HEK293 (cell line): ENCODE results near the gene METAP1D.

ENCODE experiments used
- CTCF ChIA-PET: fragments of 350-600 bp; formaldehyde crosslinking; extraction: SDS; loops from one replicate; lab custom pipeline; 2021; ENCODE audit warnings: antibody characterized with exemption; lab: Yijun Ruan, JAX
- POLR2A ChIA-PET: fragments of 300-600 bp; formaldehyde crosslinking; extraction: SDS; loops from one replicate; lab custom pipeline; 2020; ENCODE audit warnings: antibody characterized with exemption, inconsistent platforms; lab: Yijun Ruan, JAX
- H3K27ac ChIP-seq: fragments of 200-500 bp; sonication (Bioruptor generic); 2 replicates; pipeline ENCODE4 v1.5.1; 2014; ENCODE audit warnings: low read depth, low read length, control low read depth, inconsistent platforms; ENCODE audit errors: extremely low read depth
- H3K36me3 ChIP-seq, 2 experiments: fragments of 200-500 bp in 1 of 2; sonication (Bioruptor generic) in 1 of 2; 1 replicate in 1 of 2; 2 replicates in 1 of 2; pipeline ENCODE4 v1.5.1; 2014 to 2017; ENCODE audit warnings: inconsistent platforms in 2 of 2, low read length in 2 of 2; ENCODE audit not compliant: control insufficient read depth in 2 of 2, insufficient read depth in 1 of 2
- H3K4me1 ChIP-seq: fragments of 200-500 bp; sonication (Bioruptor generic); 2 replicates; pipeline ENCODE4 v1.5.1; 2014; ENCODE audit warnings: mild to moderate bottlenecking, low read length, inconsistent platforms; ENCODE audit not compliant: control insufficient read depth, insufficient read depth
- H3K4me3 ChIP-seq: 2 replicates; pipeline ENCODE4 v1.5.1; 2011; ENCODE audit warnings: low read depth, mild to moderate bottlenecking, control low read depth, low read length, moderate library complexity
- H3K9me3 ChIP-seq: fragments of 200-500 bp; sonication (Bioruptor generic); 2 replicates; pipeline ENCODE4 v1.5.1; 2014; ENCODE audit warnings: low read depth, low read length, inconsistent platforms; ENCODE audit not compliant: control insufficient read depth, insufficient read depth
- BCL11A ChIP-seq: fragments of 450-650 bp; formaldehyde crosslinking; IDR thresholded peaks from 2 replicates; pipeline ENCODE4 v1.5.1; 2016; ENCODE audit warnings: low read depth, missing biosample characterization, missing genetic modification characterization
- GLI4 ChIP-seq: fragments of 450-650 bp; formaldehyde crosslinking; IDR thresholded peaks from 2 replicates; pipeline ENCODE4 v1.5.1; 2016; ENCODE audit warnings: missing biosample characterization, missing genetic modification characterization
- KLF8 ChIP-seq: fragments of 450-650 bp; formaldehyde crosslinking; IDR thresholded peaks from 2 replicates; pipeline ENCODE4 v1.5.1; 2016; ENCODE audit warnings: missing biosample characterization, missing genetic modification characterization
- KLF9 ChIP-seq: fragments of 450-650 bp; formaldehyde crosslinking; IDR thresholded peaks from 2 replicates; pipeline ENCODE4 v1.5.1; 2016; ENCODE audit warnings: missing biosample characterization, missing genetic modification characterization, low read depth
- MZF1 ChIP-seq: fragments of 450-650 bp; formaldehyde crosslinking; IDR thresholded peaks from 2 replicates; pipeline ENCODE4 v1.5.1; 2017; ENCODE audit warnings: missing biosample characterization, missing genetic modification characterization, borderline replicate concordance
- ZBTB20 ChIP-seq: fragments of 450-650 bp; formaldehyde crosslinking; IDR thresholded peaks from 2 replicates; pipeline ENCODE4 v1.5.1; 2016; ENCODE audit warnings: missing biosample characterization, missing genetic modification characterization
- ZBTB21 ChIP-seq: fragments of 450-650 bp; formaldehyde crosslinking; IDR thresholded peaks from 2 replicates; pipeline ENCODE4 v1.5.1; 2017; ENCODE audit warnings: missing biosample characterization, missing genetic modification characterization
- ZBTB8A ChIP-seq: fragments of 450-650 bp; formaldehyde crosslinking; IDR thresholded peaks from 2 replicates; pipeline ENCODE4 v1.5.1; 2016; ENCODE audit warnings: missing biosample characterization, missing genetic modification characterization
- ZNF10 ChIP-seq: fragments of 450-650 bp; formaldehyde crosslinking; IDR thresholded peaks from 2 replicates; pipeline ENCODE4 v1.5.1; 2017; ENCODE audit warnings: missing biosample characterization, missing genetic modification characterization
- ZNF133 ChIP-seq: fragments of 450-650 bp; formaldehyde crosslinking; IDR thresholded peaks from 2 replicates; pipeline ENCODE4 v1.5.1; 2016; ENCODE audit warnings: missing biosample characterization, missing genetic modification characterization
- ZNF302 ChIP-seq: fragments of 450-650 bp; formaldehyde crosslinking; IDR thresholded peaks from 2 replicates; pipeline ENCODE4 v1.5.1; 2016; ENCODE audit warnings: missing biosample characterization, missing genetic modification characterization, low read depth
- ZNF423 ChIP-seq: fragments of 450-650 bp; formaldehyde crosslinking; IDR thresholded peaks from 2 replicates; pipeline ENCODE4 v1.5.1; 2016; ENCODE audit warnings: missing biosample characterization, missing genetic modification characterization
- ZNF473 ChIP-seq: fragments of 450-650 bp; formaldehyde crosslinking; IDR thresholded peaks from 2 replicates; pipeline ENCODE4 v1.5.1; 2017; ENCODE audit warnings: missing biosample characterization, missing genetic modification characterization
- ZNF514 ChIP-seq: fragments of 450-650 bp; formaldehyde crosslinking; IDR thresholded peaks from 2 replicates; pipeline ENCODE4 v1.5.1; 2016; ENCODE audit warnings: missing biosample characterization, missing genetic modification characterization
- ZNF544 ChIP-seq: fragments of 450-650 bp; formaldehyde crosslinking; IDR thresholded peaks from 2 replicates; pipeline ENCODE4 v1.5.0; 2017; ENCODE audit warnings: missing biosample characterization, missing genetic modification characterization
- ZNF548 ChIP-seq: fragments of 450-650 bp; formaldehyde crosslinking; IDR thresholded peaks from 2 replicates; pipeline ENCODE4 v1.5.1; 2016; ENCODE audit warnings: missing biosample characterization, missing genetic modification characterization
- ZNF555 ChIP-seq: fragments of 450-650 bp; formaldehyde crosslinking; conservative IDR thresholded peaks from 2 replicates; pipeline ENCODE4 v1.5.1; 2017; ENCODE audit warnings: missing biosample characterization, mild to moderate bottlenecking, missing genetic modification characterization, inconsistent platforms
- ZNF561 ChIP-seq: fragments of 450-650 bp; IDR thresholded peaks from 2 replicates; pipeline ENCODE4 v1.5.1; 2018; ENCODE audit warnings: missing biosample characterization, missing genetic modification characterization, borderline replicate concordance
- ZNF600 ChIP-seq: fragments of 450-650 bp; formaldehyde crosslinking; IDR thresholded peaks from 2 replicates; pipeline ENCODE4 v1.5.1; 2016; ENCODE audit warnings: missing biosample characterization, missing genetic modification characterization
- ZNF670 ChIP-seq: fragments of 450-650 bp; formaldehyde crosslinking; IDR thresholded peaks from 2 replicates; pipeline ENCODE4 v1.5.1; 2016; ENCODE audit warnings: missing biosample characterization, missing genetic modification characterization, low read depth
- ZNF843 ChIP-seq: fragments of 450-650 bp; formaldehyde crosslinking; IDR thresholded peaks from 2 replicates; pipeline ENCODE4 v1.5.1; 2016; ENCODE audit warnings: missing biosample characterization, missing genetic modification characterization
- TF ChIP-seq, protein P1 (sequence below): fragments of 450-650 bp; formaldehyde crosslinking; IDR thresholded peaks from 2 replicates; pipeline ENCODE4 v1.5.1; 2016; ENCODE audit warnings: missing biosample characterization, missing genetic modification characterization
- TF ChIP-seq, protein P2 (sequence below): fragments of 450-650 bp; formaldehyde crosslinking; IDR thresholded peaks from 2 replicates; pipeline ENCODE4 v1.5.1; 2016; ENCODE audit warnings: missing biosample characterization, missing genetic modification characterization
- TF ChIP-seq, protein P3 (sequence below): fragments of 450-650 bp; formaldehyde crosslinking; IDR thresholded peaks from 2 replicates; pipeline ENCODE4 v1.5.1; 2016; ENCODE audit warnings: missing biosample characterization, missing genetic modification characterization, low read depth
- TF ChIP-seq, protein P4 (sequence below): fragments of 450-650 bp; formaldehyde crosslinking; optimal IDR thresholded peaks from 2 replicates; pipeline ENCODE3; 2016; ENCODE audit warnings: missing biosample characterization, mild to moderate bottlenecking, missing genetic modification characterization
- TF ChIP-seq, protein P5 (sequence below): fragments of 450-650 bp; formaldehyde crosslinking; IDR thresholded peaks from 2 replicates; pipeline ENCODE4 v1.5.1; 2016; ENCODE audit warnings: missing biosample characterization, missing genetic modification characterization
- TF ChIP-seq, protein P6 (sequence below): fragments of 450-650 bp; formaldehyde crosslinking; IDR thresholded peaks from 2 replicates; pipeline ENCODE4 v1.5.1; 2016; ENCODE audit warnings: missing biosample characterization, missing genetic modification characterization
- TF ChIP-seq, protein P7 (sequence below): fragments of 450-650 bp; formaldehyde crosslinking; IDR thresholded peaks from 2 replicates; pipeline ENCODE4 v1.5.1; 2016; ENCODE audit warnings: missing biosample characterization, missing genetic modification characterization

The METAP1D gene

DNA sequence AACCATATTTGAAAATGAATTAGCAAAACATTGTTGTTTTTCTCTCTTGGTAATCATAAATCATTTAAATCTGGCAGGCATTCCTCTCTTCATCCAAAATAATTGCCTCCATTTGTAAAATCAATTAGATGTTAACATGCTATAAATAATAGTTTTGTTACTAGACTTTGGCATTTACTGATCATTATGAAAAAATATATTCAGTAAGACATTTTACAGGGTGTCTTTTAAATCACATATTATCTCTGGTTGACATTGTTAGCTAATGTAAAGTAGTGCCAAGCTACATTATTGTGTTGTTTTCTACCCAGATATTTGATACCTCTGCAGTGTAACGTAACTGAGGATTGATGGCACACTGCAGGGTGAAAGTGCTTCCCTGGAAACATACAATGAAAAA lies 53.7 kb downstream of the METAP1D start:
- H3K4me3 ChIP-seq: no peak overlapping the region
- H3K27ac ChIP-seq: no peak overlapping the region
- no peaks in the 10 kb centered on the region for H3K36me3 ChIP-seq
- H3K9me3 ChIP-seq: no peaks in the 10 kb centered on the region
- H3K4me1 ChIP-seq: peaks cover 14% of the 10 kb centered on the region
- ChIA-PET POLR2A (interaction anchor here (1.9 to 2.4 kb wide), 2 partner anchors 31 to 43 kb away, joined by 16 read pairs; partner anchors contain the start of gene DLX1), CTCF (interaction anchor here (0.7 to 1.9 kb wide), 2 partner anchors 16 to 42 kb away, joined by 3 to 4 read pairs; no protein-coding TSS in a partner anchor)
- TF ChIP-seq KLF9 (tag by site-specific recombination): no peak
- TF ChIP-seq, protein P1, sequence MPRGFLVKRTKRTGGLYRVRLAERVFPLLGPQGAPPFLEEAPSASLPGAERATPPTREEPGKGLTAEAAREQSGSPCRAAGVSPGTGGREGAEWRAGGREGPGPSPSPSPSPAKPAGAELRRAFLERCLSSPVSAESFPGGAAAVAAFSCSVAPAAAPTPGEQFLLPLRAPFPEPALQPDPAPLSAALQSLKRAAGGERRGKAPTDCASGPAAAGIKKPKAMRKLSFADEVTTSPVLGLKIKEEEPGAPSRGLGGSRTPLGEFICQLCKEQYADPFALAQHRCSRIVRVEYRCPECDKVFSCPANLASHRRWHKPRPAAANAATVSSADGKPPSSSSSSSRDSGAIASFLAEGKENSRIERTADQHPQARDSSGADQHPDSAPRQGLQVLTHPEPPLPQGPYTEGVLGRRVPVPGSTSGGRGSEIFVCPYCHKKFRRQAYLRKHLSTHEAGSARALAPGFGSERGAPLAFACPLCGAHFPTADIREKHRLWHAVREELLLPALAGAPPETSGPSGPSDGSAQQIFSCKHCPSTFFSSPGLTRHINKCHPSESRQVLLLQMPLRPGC (tag by site-specific recombination): no peak
- no peak for TF ChIP-seq ZNF514 (tag by site-specific recombination)
- TF ChIP-seq ZNF548: no peak
- TF ChIP-seq ZBTB20 (tag by site-specific recombination): no peak
- no peak for TF ChIP-seq GLI4 (tag by site-specific recombination)
- TF ChIP-seq, protein P2, sequence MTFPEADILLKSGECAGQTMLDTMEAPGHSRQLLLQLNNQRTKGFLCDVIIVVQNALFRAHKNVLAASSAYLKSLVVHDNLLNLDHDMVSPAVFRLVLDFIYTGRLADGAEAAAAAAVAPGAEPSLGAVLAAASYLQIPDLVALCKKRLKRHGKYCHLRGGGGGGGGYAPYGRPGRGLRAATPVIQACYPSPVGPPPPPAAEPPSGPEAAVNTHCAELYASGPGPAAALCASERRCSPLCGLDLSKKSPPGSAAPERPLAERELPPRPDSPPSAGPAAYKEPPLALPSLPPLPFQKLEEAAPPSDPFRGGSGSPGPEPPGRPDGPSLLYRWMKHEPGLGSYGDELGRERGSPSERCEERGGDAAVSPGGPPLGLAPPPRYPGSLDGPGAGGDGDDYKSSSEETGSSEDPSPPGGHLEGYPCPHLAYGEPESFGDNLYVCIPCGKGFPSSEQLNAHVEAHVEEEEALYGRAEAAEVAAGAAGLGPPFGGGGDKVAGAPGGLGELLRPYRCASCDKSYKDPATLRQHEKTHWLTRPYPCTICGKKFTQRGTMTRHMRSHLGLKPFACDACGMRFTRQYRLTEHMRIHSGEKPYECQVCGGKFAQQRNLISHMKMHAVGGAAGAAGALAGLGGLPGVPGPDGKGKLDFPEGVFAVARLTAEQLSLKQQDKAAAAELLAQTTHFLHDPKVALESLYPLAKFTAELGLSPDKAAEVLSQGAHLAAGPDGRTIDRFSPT (tag by site-specific recombination): no peak
- TF ChIP-seq, protein P3, sequence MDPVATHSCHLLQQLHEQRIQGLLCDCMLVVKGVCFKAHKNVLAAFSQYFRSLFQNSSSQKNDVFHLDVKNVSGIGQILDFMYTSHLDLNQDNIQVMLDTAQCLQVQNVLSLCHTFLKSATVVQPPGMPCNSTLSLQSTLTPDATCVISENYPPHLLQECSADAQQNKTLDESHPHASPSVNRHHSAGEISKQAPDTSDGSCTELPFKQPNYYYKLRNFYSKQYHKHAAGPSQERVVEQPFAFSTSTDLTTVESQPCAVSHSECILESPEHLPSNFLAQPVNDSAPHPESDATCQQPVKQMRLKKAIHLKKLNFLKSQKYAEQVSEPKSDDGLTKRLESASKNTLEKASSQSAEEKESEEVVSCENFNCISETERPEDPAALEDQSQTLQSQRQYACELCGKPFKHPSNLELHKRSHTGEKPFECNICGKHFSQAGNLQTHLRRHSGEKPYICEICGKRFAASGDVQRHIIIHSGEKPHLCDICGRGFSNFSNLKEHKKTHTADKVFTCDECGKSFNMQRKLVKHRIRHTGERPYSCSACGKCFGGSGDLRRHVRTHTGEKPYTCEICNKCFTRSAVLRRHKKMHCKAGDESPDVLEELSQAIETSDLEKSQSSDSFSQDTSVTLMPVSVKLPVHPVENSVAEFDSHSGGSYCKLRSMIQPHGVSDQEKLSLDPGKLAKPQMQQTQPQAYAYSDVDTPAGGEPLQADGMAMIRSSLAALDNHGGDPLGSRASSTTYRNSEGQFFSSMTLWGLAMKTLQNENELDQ (tag by site-specific recombination): no peak
- no peak for TF ChIP-seq ZNF133 (tag by site-specific recombination)
- no peak for TF ChIP-seq BCL11A (tag by site-specific recombination)
- no peak for TF ChIP-seq ZNF670 (tag by site-specific recombination)
- TF ChIP-seq MZF1 (tag by site-specific recombination): no peak
- no peak for TF ChIP-seq KLF8
- TF ChIP-seq ZNF10 (tag by site-specific recombination): no peak
- no peak for TF ChIP-seq ZNF544 (tag by site-specific recombination)
- TF ChIP-seq ZNF423 (tag by site-specific recombination): no peak
- peak; percentile 91 for TF ChIP-seq ZNF843
- TF ChIP-seq ZNF600 (tag by site-specific recombination): no peak
- TF ChIP-seq ZBTB8A (tag by site-specific recombination): peak; percentile 38; the same call in 1 of the 2 replicates
- no peak for TF ChIP-seq ZNF555 (tag by site-specific recombination)
- TF ChIP-seq ZNF561 (tag by site-specific recombination): no peak
- TF ChIP-seq, protein P4, sequence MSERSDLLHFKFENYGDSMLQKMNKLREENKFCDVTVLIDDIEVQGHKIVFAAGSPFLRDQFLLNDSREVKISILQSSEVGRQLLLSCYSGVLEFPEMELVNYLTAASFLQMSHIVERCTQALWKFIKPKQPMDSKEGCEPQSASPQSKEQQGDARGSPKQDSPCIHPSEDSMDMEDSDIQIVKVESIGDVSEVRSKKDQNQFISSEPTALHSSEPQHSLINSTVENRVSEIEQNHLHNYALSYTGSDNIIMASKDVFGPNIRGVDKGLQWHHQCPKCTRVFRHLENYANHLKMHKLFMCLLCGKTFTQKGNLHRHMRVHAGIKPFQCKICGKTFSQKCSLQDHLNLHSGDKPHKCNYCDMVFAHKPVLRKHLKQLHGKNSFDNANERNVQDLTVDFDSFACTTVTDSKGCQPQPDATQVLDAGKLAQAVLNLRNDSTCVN (tag by site-specific recombination): no peak
- TF ChIP-seq, protein P5, sequence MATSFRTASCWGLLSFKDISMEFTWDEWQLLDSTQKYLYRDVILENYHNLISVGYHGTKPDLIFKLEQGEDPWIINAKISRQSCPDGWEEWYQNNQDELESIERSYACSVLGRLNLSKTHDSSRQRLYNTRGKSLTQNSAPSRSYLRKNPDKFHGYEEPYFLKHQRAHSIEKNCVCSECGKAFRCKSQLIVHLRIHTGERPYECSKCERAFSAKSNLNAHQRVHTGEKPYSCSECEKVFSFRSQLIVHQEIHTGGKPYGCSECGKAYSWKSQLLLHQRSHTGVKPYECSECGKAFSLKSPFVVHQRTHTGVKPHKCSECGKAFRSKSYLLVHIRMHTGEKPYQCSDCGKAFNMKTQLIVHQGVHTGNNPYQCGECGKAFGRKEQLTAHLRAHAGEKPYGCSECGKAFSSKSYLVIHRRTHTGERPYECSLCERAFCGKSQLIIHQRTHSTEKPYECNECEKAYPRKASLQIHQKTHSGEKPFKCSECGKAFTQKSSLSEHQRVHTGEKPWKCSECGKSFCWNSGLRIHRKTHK (tag by site-specific recombination): no peak
- no peak for TF ChIP-seq ZNF302 (tag by site-specific recombination)
- TF ChIP-seq, protein P6, sequence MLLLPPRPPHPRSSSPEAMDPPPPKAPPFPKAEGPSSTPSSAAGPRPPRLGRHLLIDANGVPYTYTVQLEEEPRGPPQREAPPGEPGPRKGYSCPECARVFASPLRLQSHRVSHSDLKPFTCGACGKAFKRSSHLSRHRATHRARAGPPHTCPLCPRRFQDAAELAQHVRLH (tag by site-specific recombination): peak; percentile 15; the same call in 1 of the 2 replicates
- TF ChIP-seq ZBTB21: no peak
- TF ChIP-seq ZNF473 (tag by site-specific recombination): no peak
- TF ChIP-seq, protein P7, sequence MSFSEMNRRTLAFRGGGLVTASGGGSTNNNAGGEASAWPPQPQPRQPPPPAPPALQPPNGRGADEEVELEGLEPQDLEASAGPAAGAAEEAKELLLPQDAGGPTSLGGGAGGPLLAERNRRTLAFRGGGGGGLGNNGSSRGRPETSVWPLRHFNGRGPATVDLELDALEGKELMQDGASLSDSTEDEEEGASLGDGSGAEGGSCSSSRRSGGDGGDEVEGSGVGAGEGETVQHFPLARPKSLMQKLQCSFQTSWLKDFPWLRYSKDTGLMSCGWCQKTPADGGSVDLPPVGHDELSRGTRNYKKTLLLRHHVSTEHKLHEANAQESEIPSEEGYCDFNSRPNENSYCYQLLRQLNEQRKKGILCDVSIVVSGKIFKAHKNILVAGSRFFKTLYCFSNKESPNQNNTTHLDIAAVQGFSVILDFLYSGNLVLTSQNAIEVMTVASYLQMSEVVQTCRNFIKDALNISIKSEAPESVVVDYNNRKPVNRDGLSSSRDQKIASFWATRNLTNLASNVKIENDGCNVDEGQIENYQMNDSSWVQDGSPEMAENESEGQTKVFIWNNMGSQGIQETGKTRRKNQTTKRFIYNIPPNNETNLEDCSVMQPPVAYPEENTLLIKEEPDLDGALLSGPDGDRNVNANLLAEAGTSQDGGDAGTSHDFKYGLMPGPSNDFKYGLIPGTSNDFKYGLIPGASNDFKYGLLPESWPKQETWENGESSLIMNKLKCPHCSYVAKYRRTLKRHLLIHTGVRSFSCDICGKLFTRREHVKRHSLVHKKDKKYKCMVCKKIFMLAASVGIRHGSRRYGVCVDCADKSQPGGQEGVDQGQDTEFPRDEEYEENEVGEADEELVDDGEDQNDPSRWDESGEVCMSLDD (tag by site-specific recombination): no peak
